ENCODE data around the gene ZFTA.
"Not testable (repeated sequence)": the region's sequence is repeated elsewhere in the genome, so short reads cannot be mapped to it uniquely, and the experiment has no call there.

The ZFTA gene

DNA sequence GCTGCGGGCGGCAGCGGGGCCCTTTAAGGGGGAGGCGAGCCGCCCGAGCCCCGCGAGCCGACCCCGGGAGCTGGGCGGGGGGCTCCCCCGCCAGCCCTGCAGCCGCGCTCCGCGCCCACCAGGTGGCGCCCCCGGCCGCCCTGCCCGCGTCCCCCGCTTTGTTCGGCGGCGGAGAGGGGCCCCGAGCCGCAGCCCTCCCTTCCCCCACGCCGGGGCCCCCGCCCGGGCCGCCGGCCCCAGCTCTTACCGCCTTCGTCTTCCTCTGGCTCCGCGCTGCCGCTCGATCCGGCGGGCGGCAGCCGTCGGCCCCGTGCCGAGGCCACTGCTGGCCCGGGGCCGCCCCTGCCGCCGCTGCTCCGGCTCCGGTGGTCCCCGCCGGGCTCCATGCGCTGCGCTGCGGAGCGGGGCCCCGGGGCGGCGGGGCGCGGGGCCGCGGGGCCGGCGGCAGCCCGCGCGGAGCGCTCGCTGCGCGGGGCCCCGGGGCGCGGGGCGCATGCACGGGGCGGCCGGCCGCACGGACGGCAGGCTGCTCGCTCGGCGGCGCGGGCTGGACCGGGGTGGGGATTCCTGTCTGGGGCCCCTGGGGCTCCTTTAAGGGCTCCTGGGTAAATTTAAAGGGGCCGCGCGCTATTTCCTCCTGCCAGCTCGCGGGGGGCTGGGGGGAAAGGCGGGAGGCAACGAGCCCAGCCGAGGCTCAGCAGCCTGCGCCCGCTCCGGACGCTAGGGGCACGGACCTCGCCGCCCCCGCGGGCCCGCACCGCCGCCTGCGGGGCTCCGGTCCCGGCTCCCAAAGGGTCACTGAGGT, at the start of gene ZFTA:
TSS of gene ZFTA (minus strand) at position 539 of the 805 bp plus-strand sequence. CDS start at position 386, 153 bp downstream.
- DNase-seq (ENCODE audit: low spot score) = peak; percentile 89

DNA sequence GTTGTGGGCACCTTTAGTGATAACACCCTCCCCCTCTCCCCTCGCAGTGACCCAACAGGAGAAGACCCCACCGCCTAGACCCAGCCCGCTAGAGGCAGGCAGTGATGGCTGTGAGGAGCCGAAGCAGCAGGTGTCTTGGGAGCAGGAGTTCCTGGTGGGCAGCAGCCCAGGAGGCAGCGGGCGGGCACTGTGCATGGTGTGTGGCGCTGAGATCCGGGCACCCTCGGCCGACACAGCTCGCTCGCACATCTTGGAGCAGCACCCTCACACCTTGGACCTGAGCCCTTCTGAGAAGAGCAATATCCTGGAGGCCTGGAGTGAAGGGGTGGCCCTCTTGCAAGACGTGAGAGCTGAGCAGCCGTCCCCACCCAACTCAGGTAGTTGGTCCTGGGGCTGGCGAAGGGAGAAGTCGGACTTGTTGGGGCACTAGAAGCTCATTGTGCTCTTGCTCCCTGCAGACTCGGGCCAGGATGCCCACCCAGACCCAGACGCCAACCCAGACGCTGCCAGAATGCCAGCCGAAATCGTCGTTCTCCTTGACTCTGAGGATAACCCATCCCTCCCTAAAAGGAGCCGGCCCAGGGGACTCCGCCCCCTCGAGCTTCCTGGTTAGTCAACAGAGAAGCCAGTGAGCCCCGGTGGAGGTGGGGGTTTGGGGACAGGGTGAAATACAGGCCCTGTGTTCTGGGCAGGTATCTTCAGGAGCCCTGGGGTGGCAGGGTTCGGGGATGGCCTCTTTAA, 49.4 kb upstream of the ZFTA start:
- no peak for DNase-seq (ENCODE audit: low spot score)

DNA sequence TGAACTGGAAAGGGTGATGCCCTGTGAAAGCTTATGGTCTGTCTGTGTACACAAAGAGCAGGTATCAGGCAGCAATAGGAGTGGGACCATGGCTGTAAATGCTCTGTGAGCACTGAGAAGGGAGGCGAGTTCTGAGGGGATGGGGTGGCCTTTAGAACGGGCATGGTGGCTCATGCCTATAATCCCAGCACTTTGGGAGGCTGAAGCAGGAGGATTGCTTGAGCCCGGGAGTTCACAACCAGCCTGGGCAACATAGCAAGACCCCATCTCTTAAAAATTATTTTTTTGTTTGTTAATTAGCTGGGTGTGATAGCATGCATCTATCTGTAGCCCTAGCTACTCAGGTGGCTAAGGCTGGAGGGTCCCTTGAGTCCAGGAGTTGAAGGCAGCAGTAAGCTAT, 48.2 kb upstream of the ZFTA start:
- no peak for DNase-seq (ENCODE audit: low spot score)

DNA sequence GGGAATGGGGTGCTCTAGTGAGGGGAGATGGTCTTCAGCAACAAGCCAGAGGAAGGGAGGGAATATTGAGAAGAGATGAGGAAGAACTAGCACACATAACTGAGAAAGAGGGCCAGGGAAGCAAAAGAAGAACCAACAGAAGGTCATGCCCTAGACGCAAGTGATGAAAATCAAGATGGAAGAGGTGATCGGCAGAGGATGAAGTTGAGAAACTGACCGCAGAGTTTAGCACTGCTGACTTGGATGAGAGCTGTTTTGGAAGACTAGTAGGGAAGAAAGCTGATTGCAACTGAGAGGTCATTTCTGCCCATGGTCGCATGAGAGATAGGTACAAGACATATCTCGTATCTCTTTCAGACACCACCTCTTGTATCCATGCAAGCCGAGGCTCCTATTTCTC, 47.6 kb upstream of the ZFTA start:
- DNase-seq (ENCODE audit: low spot score) = no peak

DNA sequence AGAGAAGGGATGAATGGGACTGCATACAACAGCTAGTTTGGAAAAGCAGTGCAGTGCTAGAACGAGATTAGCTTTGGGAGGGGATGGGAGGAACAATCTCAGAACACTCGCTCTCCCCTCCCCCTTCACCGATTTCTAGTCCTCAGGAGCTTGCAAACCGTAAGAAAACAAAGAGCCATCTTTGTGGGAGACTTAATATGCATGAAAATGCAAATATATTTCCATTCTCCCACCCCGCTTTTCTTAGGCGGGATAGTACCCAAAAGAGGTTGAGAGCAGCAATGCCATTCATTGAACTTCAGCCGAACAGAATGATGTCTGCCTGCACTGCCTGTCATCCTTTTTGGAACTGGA, 45.8 kb upstream of the ZFTA start:
- DNase-seq (ENCODE audit: low spot score) = no peak

DNA sequence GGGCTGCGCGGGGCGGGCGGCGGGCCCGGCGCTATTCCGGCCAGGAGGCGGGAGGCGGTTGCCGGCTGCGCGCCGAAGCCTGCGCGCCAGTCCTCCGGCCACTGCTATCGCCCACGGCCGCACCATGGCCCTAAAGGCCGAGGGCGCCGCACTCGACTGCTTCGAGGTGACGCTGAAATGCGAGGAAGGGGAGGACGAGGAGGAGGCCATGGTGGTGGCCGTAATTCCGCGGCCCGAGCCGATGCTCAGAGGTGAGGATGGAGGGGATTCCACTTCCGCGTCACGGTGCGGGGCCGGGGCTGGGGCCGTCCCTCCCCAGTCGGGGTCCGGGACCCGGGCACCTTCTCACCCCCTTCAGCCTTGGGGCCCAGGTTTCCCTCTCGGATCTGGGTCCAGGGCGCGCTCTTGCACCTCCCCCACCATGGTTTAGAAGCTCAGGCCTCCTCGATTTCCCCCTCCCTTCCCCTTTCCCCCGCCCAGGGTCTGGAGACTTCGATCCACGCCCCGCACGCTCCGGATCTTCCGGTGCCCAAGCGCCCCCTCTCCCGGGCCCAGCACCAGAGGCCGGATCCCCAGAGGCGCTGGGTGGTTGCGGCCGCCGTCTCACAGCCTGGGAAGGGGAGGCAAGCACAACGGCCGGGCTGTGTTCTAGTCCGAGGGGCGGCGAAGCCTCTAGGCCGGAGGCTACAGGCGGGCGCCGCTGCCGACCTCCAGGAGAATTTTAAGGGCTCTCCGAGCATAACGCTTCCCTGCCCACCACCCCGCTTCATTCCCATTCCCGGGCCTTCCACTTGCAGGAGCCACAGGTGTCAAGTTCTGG, 45.2 kb upstream of the ZFTA start:
- DNase-seq (ENCODE audit: low spot score) = peak; percentile 59

DNA sequence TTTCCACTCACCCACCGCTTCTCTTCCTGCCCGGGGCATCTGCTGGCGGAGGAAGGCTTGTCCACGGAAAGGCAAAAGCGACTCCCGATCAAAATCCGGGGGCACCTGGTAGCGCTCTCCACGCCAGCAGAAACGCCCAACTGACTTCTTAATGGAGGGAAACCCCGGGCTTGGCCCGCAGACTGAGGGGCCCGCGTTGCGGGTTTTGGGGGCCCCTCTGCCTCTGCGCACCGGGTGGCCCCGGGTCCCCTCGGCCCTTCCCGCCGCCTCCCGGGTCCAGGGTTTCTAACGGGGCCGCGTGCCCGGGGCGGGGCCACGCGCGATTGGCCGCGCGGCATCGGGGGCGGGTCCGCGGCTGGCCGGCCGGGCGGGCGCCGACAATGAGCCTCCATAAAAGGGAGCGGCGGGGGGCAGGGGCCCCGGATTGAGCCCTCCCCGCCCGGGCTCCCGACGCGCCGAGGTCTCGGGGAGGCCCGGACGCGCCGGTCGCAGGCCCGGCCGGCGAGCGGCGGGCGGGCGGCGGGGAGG, 44.5 kb upstream of the ZFTA start, which contains the start of gene SPINDOC:
TSS of gene SPINDOC (plus strand) at position 422 of the 528 bp plus-strand sequence. CDS start 231 bp downstream, outside the sequence.
- DNase-seq (ENCODE audit: low spot score) = peak; percentile 98

DNA sequence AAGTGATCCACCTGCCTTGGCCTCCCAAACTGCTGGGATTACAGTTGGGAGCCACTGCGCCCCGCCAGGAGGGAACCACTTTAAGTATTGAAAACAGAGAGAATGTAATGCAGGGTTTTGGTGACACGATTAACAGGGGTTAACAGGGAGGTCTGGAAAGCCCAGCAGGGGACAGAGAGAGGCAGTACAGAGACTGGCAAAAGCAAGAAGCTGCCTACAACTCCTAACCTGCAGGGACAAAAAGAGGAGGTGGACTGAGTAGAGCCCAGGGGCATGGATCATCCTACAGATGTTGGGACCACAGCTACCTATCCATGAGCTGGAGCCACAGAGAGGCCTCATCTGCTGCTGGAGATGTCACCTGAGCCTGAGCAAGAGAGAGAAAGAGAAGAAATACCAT, 42.9 kb upstream of the ZFTA start:
- no peak for DNase-seq (ENCODE audit: low spot score)

DNA sequence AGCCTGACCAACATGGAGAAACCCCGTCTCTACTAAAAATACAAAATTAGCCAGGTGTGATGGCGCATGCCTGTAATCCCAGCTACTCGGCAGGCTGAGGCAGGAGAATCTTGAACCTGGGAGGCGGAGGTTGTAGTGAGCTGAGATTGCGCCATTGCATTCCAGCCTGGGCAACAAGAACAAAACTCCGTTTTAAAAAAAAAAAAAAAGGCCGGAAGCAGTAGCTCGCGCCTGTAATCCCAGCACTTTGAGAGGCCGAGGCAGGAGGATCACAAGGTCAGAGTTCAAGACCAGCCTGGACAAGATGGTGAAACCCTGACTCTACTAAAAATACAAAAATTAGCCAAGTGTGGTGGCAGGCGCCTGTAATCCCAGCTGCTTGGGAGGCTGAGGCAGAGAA, 41.8 kb upstream of the ZFTA start:
- not testable (repeated sequence) for DNase-seq (ENCODE audit: low spot score)

DNA sequence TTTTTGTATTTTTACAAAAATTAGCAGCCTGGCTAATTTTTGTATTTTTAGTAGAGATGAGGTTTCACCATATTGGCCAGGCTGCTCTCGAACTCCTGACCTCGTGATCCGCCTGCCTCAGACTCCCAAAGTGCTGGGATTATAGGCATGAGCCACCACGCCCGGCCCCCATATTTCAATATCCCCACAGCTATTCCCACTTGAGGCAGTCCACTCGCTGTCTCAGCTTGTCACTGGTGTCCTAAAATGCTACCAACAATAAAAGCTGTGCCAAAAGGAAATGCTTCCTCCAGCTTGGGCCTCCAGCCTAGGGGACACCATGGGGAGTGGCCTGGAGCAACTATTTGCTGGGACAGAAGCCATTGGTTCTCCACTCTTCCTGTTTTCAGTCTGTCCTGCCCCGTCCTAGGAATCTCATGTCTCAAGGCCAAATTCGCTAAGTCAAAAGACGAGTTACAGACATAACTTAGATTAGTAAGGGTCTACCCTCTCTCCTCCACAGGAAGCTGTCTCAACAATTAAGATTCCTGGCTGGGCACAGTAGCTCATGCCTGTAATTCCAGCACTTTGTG, 37.4 kb upstream of the ZFTA start:
- DNase-seq (ENCODE audit: low spot score) = peak; percentile 45

DNA sequence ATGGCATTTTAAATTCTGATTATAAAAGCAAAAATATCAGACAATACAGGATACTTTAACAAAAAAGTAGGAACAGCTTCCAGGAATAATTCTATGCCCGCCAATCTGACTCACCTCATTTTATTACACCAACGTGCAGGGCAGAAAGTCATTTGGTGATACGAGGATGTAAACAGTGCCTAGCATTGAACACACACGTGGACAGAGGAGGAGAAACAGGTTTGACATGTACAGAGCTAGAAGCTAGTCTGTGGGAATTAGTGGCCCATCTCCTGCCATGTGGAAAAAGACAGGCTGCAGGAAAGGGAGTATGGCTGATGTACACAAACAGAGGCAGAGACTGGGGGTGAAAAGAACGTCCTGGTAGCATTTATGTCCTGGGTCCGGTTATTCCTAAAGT, 35.7 kb upstream of the ZFTA start:
- no peak for DNase-seq (ENCODE audit: low spot score)

DNA sequence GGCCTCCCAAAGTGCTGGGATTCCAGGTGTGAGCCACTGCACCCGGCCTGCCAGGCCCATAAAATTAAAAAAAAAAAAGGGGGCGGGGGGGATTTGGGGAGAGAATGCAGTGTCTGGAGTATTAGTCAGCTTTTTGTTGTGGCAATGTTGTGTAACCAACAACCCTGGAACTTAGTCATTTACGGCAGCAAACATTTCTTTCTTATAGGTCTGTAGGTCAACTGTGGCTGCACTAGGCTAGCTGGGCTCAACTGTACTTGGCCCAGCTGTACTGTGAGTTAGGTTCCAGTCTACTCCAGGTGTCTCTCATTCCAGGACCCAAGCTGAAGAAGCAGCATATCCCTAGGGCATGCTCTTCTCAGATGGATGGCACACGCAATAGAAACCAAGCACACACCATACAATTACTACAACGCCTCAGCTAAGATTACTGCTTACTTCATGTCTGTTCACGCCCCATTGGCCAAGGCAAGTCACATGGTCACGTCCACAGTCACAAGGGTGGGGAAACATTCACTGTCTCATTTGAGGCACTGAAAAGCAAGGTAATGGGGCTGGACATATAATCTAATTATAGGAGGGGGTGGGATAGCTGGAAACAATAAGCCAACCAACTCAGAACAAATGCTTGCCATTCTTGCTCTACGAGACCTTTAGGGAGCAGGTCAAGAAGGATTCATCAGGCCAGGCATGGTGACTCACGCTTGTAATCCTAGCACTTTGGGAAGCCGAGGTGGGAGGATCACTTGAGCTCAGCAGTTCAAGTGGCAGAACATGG, 34.3 kb upstream of the ZFTA start:
- peak; percentile 53 for DNase-seq (ENCODE audit: low spot score)

DNA sequence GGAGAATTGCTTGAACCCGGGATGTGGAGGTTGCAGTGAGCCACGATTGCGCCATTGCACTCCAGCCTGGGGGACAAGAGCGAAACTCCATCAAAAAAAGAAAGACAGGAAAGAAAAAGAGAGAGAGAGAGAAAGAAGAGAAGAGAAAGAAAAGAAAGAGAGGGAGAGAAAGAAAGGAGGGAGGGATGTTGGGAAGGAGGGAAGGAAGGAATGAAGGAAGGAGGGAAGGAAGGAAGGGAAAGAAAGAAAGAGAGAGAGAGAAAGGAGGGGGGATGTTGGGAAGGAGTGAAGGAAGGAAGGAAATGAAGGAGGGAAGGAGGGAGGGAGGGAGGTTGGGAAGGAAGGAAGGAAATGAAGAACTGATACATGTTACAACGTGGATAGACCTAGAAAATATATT, 32.3 kb upstream of the ZFTA start:
- DNase-seq (ENCODE audit: low spot score) = no peak

DNA sequence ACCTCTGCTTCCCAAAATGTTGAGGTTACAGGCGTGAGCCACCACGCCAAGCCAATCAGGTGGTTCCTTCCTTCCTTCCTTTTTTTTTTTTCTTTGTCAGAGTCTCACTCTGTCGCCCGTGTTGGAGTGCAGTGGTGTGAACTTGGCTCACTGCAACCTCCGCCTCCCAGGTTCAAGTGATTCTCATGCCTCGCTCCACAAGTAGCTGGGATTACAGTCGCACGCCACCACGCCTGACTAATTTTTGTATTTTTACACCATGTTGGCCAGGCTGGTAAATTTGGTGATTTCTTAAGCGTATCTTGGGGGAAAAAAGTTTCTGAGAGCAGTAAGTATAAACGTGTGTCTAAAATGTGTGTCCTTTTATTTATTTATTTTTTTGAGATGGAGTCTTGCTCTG, 26.5 kb upstream of the ZFTA start:
- DNase-seq (ENCODE audit: low spot score) = no peak

DNA sequence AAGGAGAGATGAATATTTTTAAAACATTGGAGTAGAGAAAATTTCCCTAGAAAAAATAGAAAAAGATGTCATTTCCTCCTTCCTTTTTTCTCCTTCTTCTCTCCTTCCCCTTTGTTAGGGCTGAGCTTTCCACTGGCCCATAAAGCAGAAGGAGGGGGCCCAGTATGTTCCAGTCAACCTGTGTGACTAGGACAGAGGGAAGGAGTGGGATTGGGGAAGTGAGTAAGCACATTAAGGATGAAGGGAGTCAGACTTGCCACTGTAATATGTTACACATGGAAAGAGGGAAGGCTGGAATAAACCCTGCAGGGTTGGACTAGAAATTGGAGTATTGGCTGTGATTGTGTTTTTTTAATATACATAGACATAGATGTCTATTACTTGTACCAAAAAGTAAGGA, 24.6 kb upstream of the ZFTA start:
- DNase-seq (ENCODE audit: low spot score) = no peak

DNA sequence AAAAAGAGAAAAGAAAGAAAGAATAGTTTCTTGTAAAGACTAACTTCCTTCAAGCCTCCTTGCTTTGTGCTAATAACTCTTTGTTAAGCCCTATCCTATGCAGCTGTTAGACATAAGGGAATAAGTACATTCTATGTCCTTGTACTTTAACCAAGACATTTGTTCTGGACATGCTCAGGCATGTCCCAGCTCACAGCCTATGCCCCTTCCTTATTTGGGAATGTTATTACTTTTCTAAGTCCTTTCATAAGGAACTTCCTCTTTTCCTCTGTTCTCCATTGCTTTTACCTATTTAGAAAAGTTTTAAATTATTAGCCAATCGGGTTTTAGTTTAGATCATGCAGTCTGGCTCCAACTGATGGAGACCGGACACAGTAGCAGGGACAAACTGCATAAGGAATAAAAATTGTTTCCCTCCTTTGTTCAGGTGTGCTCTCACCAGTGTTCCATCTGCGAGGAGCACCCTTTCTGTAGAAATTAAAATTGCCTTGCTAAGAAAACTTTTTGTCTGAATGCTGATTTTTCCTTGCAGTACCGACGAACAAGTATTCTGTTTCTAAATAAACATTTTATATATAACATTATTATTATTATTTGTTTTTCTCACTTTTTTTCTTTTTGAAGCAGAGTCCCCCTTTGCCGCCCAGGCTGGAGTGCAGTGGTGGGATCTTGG, 23.1 kb upstream of the ZFTA start:
- DNase-seq (ENCODE audit: low spot score) = no peak

DNA sequence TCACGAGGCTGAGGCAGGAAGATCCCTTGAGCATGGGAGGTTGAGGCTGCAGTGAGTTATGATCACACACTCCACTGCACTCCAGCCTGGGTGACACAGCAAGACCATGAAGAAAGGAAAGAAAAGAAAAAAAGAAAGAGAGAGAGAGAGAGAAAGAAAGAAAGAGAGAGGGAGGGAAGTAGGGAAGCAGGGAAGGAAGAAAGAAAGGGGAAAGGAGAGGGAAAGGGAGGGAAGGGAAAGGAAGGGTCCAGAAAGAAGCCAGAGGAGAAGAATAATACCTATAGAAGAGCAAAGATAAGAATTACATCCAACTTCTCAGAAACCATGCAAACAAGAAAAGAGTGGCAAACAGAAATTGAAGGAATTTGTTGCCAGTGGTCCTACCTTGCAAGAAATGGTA, 17.2 kb upstream of the ZFTA start:
- no peak for DNase-seq (ENCODE audit: low spot score)

DNA sequence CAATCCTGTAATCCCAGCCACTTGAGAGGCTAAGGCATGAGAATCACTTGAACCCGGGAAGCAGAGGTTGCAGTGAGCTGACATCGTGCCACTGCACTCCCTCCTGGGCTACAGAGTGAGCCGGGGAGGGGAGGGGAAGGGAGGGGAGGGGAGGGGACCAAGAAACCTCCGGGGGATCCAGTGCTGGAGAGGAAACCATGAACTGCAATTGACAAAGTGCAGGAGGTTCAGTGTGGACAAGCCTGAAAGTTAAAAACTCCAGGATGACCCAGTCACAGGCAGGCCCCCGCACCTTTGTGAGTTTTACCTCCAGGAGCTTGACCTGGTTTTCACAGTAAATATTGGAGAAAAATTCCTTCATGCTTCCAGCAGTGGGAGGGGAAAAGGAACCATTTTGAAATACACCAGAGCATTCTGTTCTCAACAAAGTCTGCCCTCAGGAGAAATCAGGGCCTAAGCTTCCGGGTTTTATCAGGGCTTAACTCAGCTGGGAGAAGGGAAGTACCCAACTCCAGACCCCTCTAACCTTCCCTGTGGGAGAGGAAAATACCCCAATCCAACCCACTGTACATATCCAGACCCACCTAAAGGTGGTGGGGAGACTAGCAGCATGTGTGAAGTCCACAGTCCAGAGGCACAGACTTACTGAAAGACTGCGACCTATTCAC, 15.5 kb upstream of the ZFTA start:
- DNase-seq (ENCODE audit: low spot score) = no peak

DNA sequence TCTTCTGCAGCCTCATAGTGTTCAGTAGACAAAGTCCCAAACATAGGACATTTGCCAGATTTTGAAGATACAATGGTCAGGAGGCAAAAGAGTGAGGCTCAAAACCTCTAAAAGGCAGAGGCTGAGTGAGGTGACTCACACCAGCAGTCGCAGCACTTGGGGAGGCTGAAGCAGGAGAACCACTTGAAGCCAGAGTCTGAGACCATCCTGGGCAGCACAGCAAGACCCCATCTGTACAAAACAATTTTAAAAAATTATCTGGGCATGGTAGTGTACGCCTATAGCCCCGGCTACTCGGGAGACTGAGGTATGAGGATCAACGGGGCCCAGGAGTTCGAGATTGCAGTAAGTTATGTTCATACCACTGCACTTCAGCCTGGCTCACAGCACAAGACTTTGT, 14.2 kb upstream of the ZFTA start:
- DNase-seq (ENCODE audit: low spot score) = no peak

DNA sequence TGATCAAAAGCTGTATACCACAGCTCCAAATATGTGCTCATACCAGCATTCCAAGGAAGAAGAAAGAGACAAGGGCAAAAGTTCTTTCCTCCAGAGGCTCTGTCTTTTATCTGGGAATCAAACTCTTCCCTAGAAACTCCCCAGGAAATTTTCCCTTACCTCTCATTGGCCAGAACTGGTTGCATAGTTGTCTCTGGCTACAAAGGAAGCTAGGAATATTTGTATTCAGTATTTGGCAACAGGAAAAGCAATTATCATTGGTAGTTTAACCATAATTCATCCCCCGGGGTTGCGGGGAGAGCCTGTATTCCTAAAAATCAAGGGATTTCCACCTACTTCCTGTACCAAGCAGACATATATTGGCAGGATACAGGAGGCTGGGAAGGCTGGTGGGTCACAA, 10.5 kb upstream of the ZFTA start:
- DNase-seq (ENCODE audit: low spot score) = no peak
